PC-3 (cell line): ENCODE data around the gene GABARAPL1. TPM values are rescaled to one million over a fixed set of nuclear protein-coding genes. Genes with fewer than 3 reads are reported as not detected.

ENCODE experiments used
- ATAC-seq: fragments of 200-7000 bp; cut with Tn5 transposase; 2 replicates; pipeline ENCODE4 v1.9.1; 2020; ENCODE audit warnings: mild to moderate bottlenecking, moderate library complexity
- BruUV-seq: library from RNA; stranded (reverse); fragments of 400-500 nt; replicated peaks from 2 replicates; lab custom pipeline; 2021; lab: Mats Ljungman, UMichigan
- CTCF ChIA-PET: fragments of 300-600 bp; sonication (Branson Sonifier 250); formaldehyde crosslinking; loops from one replicate; lab custom pipeline; 2022; ENCODE audit warnings: antibody characterized with exemption; lab: Charles Lee
- POLR2A ChIA-PET: fragments of 300-600 bp; sonication (Branson Sonifier 250); formaldehyde crosslinking; loops from one replicate; lab custom pipeline; 2022; ENCODE audit warnings: antibody characterized with exemption; ENCODE audit not compliant: unreplicated experiment; lab: Charles Lee
- DNase-seq: peaks from one replicate; pipeline ENCODE4 v3.0.0-alpha.2; 2015
- H2AFZ ChIP-seq: fragments of 300-600 bp; sonication (generic); 2 replicates; pipeline ENCODE4 v1.6.0; 2016; ENCODE audit warnings: antibody characterized with exemption, low read length
- H3F3A ChIP-seq: fragments of 300-600 bp; sonication (generic); one replicate; pipeline ENCODE4 v1.6.0; 2017; ENCODE audit warnings: antibody characterized with exemption, low read length, control low read depth, mild to moderate bottlenecking; ENCODE audit not compliant: unreplicated experiment
- H3K27ac ChIP-seq: fragments of 300-600 bp; sonication (generic); 2 replicates; pipeline ENCODE4 v1.5.1; 2016; ENCODE audit warnings: mild to moderate bottlenecking, low read length
- H3K27me3 ChIP-seq: fragments of 300-600 bp; sonication (generic); 2 replicates; pipeline ENCODE4 v1.6.1; 2016; ENCODE audit warnings: low read length, mixed read lengths
- H3K36me3 ChIP-seq: fragments of 300-600 bp; sonication (generic); 2 replicates; pipeline ENCODE4 v1.6.1; 2016; ENCODE audit warnings: low read depth, mixed run types, low read length, mixed read lengths
- H3K4me1 ChIP-seq: fragments of 300-600 bp; sonication (generic); 2 replicates; pipeline ENCODE4 v1.5.1; 2016; ENCODE audit warnings: low read length; ENCODE audit not compliant: insufficient read depth
- H3K4me2 ChIP-seq: fragments of 300-600 bp; sonication (generic); 2 replicates; pipeline ENCODE4 v1.6.0; 2016; ENCODE audit warnings: low read length
- H3K4me3 ChIP-seq: fragments of 300-600 bp; sonication (generic); 2 replicates; pipeline ENCODE4 v1.5.1; 2016; ENCODE audit warnings: mild to moderate bottlenecking, low read length, mixed read lengths
- H3K79me2 ChIP-seq: fragments of 300-600 bp; sonication (generic); 2 replicates; pipeline ENCODE4 v1.6.1; 2017; ENCODE audit warnings: low read length, mixed read lengths
- H3K9ac ChIP-seq: fragments of 300-600 bp; sonication (generic); 2 replicates; pipeline ENCODE4 v1.6.0; 2016; ENCODE audit warnings: mild to moderate bottlenecking, low read length
- H3K9me2 ChIP-seq: fragments of 300-600 bp; sonication (generic); replicated peaks from 2 replicates; pipeline ENCODE4 v1.6.1; 2016; ENCODE audit warnings: mixed run types, low read length, mixed read lengths
- H3K9me3 ChIP-seq: fragments of 300-600 bp; sonication (generic); 2 replicates; pipeline ENCODE4 v1.6.1; 2016; ENCODE audit warnings: low read length, mixed read lengths
- H4K20me1 ChIP-seq: fragments of 300-600 bp; sonication (generic); 2 replicates; pipeline ENCODE4 v1.6.1; 2016; ENCODE audit warnings: low read length, mixed read lengths
- CTCF ChIP-seq: fragments of 300-600 bp; sonication (generic); conservative IDR thresholded peaks from 2 replicates; pipeline ENCODE4 v1.5.1; 2017; ENCODE audit warnings: antibody characterized with exemption, low read depth, mild to moderate bottlenecking, low read length
- EZH2 ChIP-seq: fragments of 300-600 bp; sonication (generic); IDR thresholded peaks from one replicate; pipeline ENCODE4 v1.6.1; 2017; ENCODE audit warnings: antibody characterized with exemption, mild to moderate bottlenecking, low read length; ENCODE audit not compliant: unreplicated experiment
- EZH2phosphoT487 ChIP-seq: fragments of 300-600 bp; sonication (generic); IDR thresholded peaks from 2 replicates; pipeline ENCODE4 v1.6.1; 2018; ENCODE audit warnings: mild to moderate bottlenecking, antibody characterized with exemption, low read length, borderline replicate concordance
- intact Hi-C: fragments of 100-400 bp; cut with micrococcal nuclease; formaldehyde crosslinking; loops from 2 replicates; pipeline ENCODE4 v1.9.0; 2023
- total RNA-seq: library from RNA; depleted of rRNA; stranded (reverse); fragments of >200 nt; gene quantifications from 2 replicates; pipeline ENCODE4 v1.2.3, GENCODE V29; 2014

GABARAPL1 gene
- total RNA-seq, 1 experiment from 2014 or later = 14.9 TPM

GRCh38 chr12:10175846-10176636, 36.6 kb upstream of the GABARAPL1 start:
- Histone ChIP-seq H4K20me1 (no peaks in the 10 kb centered on the region), H3K9me3 (no peaks in the 10 kb centered on the region), H3K4me2 (no peak overlapping the region), H3K79me2 (no peaks in the 10 kb centered on the region), H3K9me2 (no peaks in the 10 kb centered on the region), H3K9ac (no peak overlapping the region), H2AFZ (no peak overlapping the region), H3K4me3 (no peak overlapping the region), H3K4me1 (peaks cover 20% of the 10 kb centered on the region), H3K36me3 (no peaks in the 10 kb centered on the region), H3K27ac (no peak overlapping the region), H3F3A (no peaks in the 10 kb centered on the region), H3K27me3 (no peaks in the 10 kb centered on the region)
- CTCF ChIA-PET = interaction anchor here (0.6 to 1.0 kb wide), 2 partner anchors 23 to 221 kb away, joined by 6 to 9 read pairs; no protein-coding TSS in a partner anchor
- POLR2A ChIA-PET = no interaction called here
- BruUV-seq = no TSS peak
- intact Hi-C loops = no loop called here
- no peak for TF ChIP-seq EZH2phosphoT487
- TF ChIP-seq CTCF = no peak
- TF ChIP-seq EZH2 = no peak
- ATAC-seq (no peak), DNase-seq (no peak)

GRCh38 chr12:10178821-10179220, 33.9 kb upstream of the GABARAPL1 start, which contains the start of gene TMEM52B:
TSS of gene TMEM52B (plus strand) at chr12:10179032. CDS start at chr12:10179575, 543 bp downstream.
- H3K9ac ChIP-seq = no peak within 1 kb of the TSS
- H3K79me2 ChIP-seq = no peaks in the 10 kb centered on the region
- H3F3A ChIP-seq = peaks cover 4% of the 10 kb centered on the region
- peaks cover 32% of the 10 kb centered on the region for H3K4me1 ChIP-seq
- ATAC-seq = no peak
- no peaks in the 10 kb centered on the region for H3K27me3 ChIP-seq
- H3K27ac ChIP-seq = no peak within 1 kb of the TSS
- CTCF ChIA-PET = no interaction called here
- 0 out of 2 replicates have a peak within 1 kb of the TSS, but pooled peaks have one; percentile 15 for H2AFZ ChIP-seq
- no peak for TF ChIP-seq CTCF
- TF ChIP-seq EZH2 = no peak
- no peak for TF ChIP-seq EZH2phosphoT487
- H3K4me2 ChIP-seq = peak within 1 kb of the TSS; percentile 68
- no peaks in the 10 kb centered on the region for H3K9me3 ChIP-seq
- H3K4me3 ChIP-seq = no peak within 1 kb of the TSS
- H3K9me2 ChIP-seq = no peaks in the 10 kb centered on the region
- H3K36me3 ChIP-seq = no peaks in the 10 kb centered on the region
- no TSS peak for BruUV-seq
- POLR2A ChIA-PET = no interaction called here
- H4K20me1 ChIP-seq = no peaks in the 10 kb centered on the region
- intact Hi-C loops = no loop called here
- no peak for DNase-seq

- ChIA-PET CTCF (no interaction called here), POLR2A (interaction anchor here (0.6 kb wide), 1 partner anchor 15 kb away, joined by 3 read pairs; no protein-coding TSS in a partner anchor)
- H3K4me3 ChIP-seq = no peak overlapping the region
- H3K27me3 ChIP-seq = no peaks in the 10 kb centered on the region
- H3K9me2 ChIP-seq = no peaks in the 10 kb centered on the region
- H3K79me2 ChIP-seq = no peaks in the 10 kb centered on the region
- H3K9ac ChIP-seq = no peak overlapping the region
- ATAC-seq = peak; percentile 80
- H3K27ac ChIP-seq = no peak overlapping the region
- peak overlapping the region; percentile 68 for H3K4me2 ChIP-seq
- H2AFZ ChIP-seq = 0 out of 2 replicates have a peak overlapping the region, but pooled peaks have one; percentile 15
- no peaks in the 10 kb centered on the region for H4K20me1 ChIP-seq
- DNase-seq = peak; percentile 76
- peaks cover 32% of the 10 kb centered on the region for H3K4me1 ChIP-seq
- H3K36me3 ChIP-seq = no peaks in the 10 kb centered on the region
- H3K9me3 ChIP-seq = no peaks in the 10 kb centered on the region
- intact Hi-C loops = no loop called here
- peaks cover 4% of the 10 kb centered on the region for H3F3A ChIP-seq
- TF ChIP-seq EZH2 = no peak
- TF ChIP-seq EZH2phosphoT487 = no peak
- TF ChIP-seq CTCF = no peak
- BruUV-seq = no TSS peak
Observed at GRCh38 chr12:10179776-10180181, 32.9 kb upstream of the GABARAPL1 start.
